Measurements from ENCODE around the gene PSEN1. TPM values are rescaled to one million over a fixed set of nuclear protein-coding genes. Genes with fewer than 3 reads are reported as not detected.

PSEN1 gene
- total RNA-seq, 1 experiment from 2014 or later = 41.4 TPM

GRCh38 chr14:73252491-73253322 is 116.4 kb downstream of the PSEN1 start:
- DNase-seq (no peak), ATAC-seq (no peak)
- Histone ChIP-seq H3K36me3 (ENCODE audit: low read depth, low read length) (no peaks in the 10 kb centered on the region), H3K4me2 (ENCODE audit: low read length) (no peak overlapping the region), H3K4me1 (ENCODE audit: insufficient read depth, low read length) (peaks cover 6% of the 10 kb centered on the region; the same call in 1 of the 2 replicates), H3K27me3 (ENCODE audit: low read length) (no peaks in the 10 kb centered on the region), H4K20me1 (ENCODE audit: low read length) (no peaks in the 10 kb centered on the region), H3K4me3 (ENCODE audit: low read length) (no peak overlapping the region), H3K9me2 (replicated peaks; ENCODE audit: low read length) (no peaks in the 10 kb centered on the region), H3K27ac (ENCODE audit: low read length) (no peak overlapping the region), H3K9me3 (ENCODE audit: low read length) (no peaks in the 10 kb centered on the region), H3K9ac (ENCODE audit: low read length) (no peak overlapping the region), H2AFZ (ENCODE audit: low read length) (no peak overlapping the region), H3K79me2 (ENCODE audit: low read length) (no peaks in the 10 kb centered on the region), H3F3A (ENCODE audit: low read length, unreplicated experiment) (no peaks in the 10 kb centered on the region)
- no TSS peak for BruUV-seq (replicated peaks)
- intact Hi-C loops (cut with micrococcal nuclease) = no loop called here
- TF ChIP-seq EZH2phosphoT487 (IDR thresholded peaks at IDR 0.05; ENCODE audit: borderline replicate concordance, low read length) (no peak), CTCF (conservative IDR thresholded peaks at IDR 0.05; ENCODE audit: low read depth, low read length) (no peak), EZH2 (IDR thresholded peaks at IDR 0.05; ENCODE audit: low read length, unreplicated experiment) (no peak)
- CTCF ChIA-PET = interaction anchor here (0.6 kb wide), 1 partner anchor 32 kb away, joined by 3 read pairs; no protein-coding TSS in a partner anchor
- POLR2A ChIA-PET (ENCODE audit: unreplicated experiment) = no interaction called here

GRCh38 chr14:73253323-73253610 is 117.0 kb downstream of the PSEN1 start:
- POLR2A ChIA-PET (ENCODE audit: unreplicated experiment) = no interaction called here

More at GRCh38 chr14:73253323-73253610, 117.0 kb downstream of the PSEN1 start:
- DNase-seq (no peak), ATAC-seq (no peak)
- H3F3A ChIP-seq (ENCODE audit: low read length, unreplicated experiment) = no peaks in the 10 kb centered on the region
- no peak overlapping the region for H2AFZ ChIP-seq (ENCODE audit: low read length)
- H3K9me2 ChIP-seq (replicated peaks; ENCODE audit: low read length) = no peaks in the 10 kb centered on the region
- no peak overlapping the region for H3K27ac ChIP-seq (ENCODE audit: low read length)
- no peak overlapping the region for H3K9ac ChIP-seq (ENCODE audit: low read length)
- intact Hi-C loops (cut with micrococcal nuclease) = no loop called here
- no peak overlapping the region for H3K4me2 ChIP-seq (ENCODE audit: low read length)
- no peaks in the 10 kb centered on the region for H3K79me2 ChIP-seq (ENCODE audit: low read length)
- TF ChIP-seq EZH2phosphoT487 (IDR thresholded peaks at IDR 0.05; ENCODE audit: borderline replicate concordance, low read length) (no peak), EZH2 (IDR thresholded peaks at IDR 0.05; ENCODE audit: low read length, unreplicated experiment) (no peak), CTCF (conservative IDR thresholded peaks at IDR 0.05; ENCODE audit: low read depth, low read length) (no peak)
- H3K27me3 ChIP-seq (ENCODE audit: low read length) = no peaks in the 10 kb centered on the region
- BruUV-seq (replicated peaks) = no TSS peak
- peaks cover 6% of the 10 kb centered on the region; the same call in 1 of the 2 replicates for H3K4me1 ChIP-seq (ENCODE audit: insufficient read depth, low read length)
- no peaks in the 10 kb centered on the region for H3K9me3 ChIP-seq (ENCODE audit: low read length)
- H3K36me3 ChIP-seq (ENCODE audit: low read depth, low read length) = no peaks in the 10 kb centered on the region
- no peaks in the 10 kb centered on the region for H4K20me1 ChIP-seq (ENCODE audit: low read length)
- H3K4me3 ChIP-seq (ENCODE audit: low read length) = no peak overlapping the region
- CTCF ChIA-PET = no interaction called here

Data from PC-3 (cell line).